ENCODE data around the gene FIGNL1.
"Not testable (repeated sequence)": the region's sequence is repeated elsewhere in the genome, so short reads cannot be mapped to it uniquely, and the experiment has no call there.

FIGNL1 gene

DNA sequence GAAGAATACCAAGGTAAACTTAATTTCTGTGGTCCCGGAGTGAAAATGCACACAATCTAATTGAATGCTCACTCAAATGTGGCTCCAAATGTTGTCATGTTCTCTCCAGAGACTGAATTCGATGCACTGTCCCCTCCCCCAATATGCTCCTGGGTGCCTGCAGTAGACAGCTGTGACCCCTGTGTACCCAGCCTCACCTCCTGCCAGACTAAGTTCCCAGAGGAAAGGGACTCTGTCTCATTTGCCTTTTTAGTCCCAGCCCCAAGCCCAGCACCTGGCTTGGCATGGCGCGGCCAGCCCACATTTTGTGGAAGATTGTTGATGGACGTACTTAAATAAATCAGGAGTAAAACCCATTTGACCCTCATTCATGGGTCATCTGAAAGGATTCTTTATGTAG, 21.8 kb upstream of the FIGNL1 start:
- no peak for DNase-seq (ENCODE audit: low read depth, low spot score)

DNA sequence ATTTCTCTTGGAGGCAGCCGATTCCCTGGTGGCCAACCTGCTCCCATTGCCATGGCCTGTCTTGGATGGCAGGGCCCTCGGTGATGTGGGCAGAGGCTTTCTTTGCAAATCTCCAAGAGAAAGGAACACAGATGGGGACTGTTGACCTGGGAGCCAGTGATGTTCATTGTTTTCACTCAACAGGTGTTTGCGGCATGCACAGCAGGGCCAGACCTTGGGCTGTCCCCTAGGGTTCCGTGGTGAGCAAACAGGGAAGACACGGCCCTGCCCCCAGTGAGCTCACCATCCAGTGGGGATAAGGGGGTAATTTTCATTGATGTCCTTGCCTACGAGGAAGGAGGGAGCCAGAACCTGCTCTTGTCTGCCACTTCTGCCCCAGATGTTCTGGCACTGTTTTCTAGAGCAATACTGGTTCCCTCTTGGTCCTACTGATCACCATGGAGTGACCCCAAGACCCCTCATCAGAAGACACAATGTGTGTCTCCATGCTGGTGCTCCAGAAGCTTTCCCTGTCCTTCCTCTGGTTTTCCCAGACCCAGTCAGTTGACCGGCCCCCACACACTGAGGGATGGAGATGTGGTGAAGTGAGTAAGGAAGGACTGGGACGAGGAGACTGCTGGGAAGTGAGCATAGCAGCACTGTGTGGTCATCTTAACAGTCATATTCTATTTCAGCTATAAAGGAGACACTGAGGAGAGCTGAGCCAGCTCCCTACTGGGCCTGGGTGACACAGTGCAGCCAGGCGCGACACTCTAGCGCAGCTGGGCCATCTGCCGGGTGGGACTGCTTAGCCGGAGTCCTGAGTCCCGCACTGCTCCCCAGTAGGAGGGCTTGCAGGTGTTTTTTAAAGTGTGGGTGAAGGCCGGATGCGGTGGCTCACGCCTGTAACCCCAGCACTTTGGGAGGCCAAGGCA, 20.4 kb upstream of the FIGNL1 start:
- no peak for DNase-seq (ENCODE audit: low read depth, low spot score)

DNA sequence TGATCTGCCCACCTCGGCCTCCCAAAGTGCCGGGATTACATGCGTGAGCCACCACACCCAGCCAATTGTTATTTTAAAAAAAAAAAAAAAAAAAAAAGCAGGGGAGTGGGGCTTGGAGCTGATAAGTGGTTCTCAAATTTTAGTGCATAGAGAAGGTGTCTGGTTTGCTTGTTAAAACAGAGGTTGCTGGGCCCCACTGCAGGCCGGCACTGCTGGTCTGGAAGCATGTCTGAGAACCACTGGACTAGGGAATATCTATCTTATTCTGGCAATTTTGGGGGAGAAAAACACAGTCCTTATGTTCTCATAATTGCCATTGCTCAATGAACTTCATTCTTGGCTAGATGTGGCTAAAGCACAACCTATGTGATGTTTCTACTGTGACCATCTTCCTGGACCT, 19.0 kb upstream of the FIGNL1 start:
- no peak for DNase-seq (ENCODE audit: low read depth, low spot score)

DNA sequence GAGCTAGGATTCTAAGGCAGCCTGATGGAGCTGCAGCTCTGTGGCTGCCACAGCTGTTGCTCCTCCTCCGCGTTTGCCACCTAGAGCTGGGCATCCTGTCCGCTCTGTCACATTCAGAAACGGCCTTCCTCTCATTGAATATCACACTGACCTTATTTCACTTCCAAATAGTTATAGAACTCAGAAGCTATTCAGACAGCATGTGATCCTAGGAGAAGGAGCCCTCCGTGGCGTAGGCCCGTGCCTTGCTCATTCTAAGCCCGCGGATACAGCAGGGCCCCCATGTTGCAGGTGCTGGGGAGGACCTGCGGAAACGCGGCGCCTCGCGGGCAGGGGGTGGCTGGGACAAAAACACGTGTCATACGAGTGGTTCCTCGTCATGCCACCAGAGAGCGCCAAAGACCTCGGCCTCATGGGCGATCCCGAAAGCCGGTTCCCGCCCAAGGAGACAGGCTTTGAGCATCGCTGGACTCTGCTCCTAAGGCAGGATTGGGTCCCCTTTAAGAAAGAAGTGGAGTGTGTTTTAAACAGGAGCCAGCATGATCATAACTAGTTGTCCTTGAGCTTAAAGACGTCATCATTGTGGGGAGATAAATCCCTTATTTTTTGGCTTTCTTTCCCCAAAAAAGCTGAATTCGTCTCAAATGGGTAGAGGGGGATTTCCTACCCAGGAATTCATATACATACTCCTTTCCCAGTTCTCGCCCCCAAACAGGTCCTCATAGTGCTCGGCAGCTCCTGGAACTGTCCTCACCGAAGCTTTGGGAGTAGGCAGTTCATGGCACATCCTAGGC, 17.9 kb upstream of the FIGNL1 start:
- peak; percentile 85 for DNase-seq (ENCODE audit: low read depth, low spot score)

DNA sequence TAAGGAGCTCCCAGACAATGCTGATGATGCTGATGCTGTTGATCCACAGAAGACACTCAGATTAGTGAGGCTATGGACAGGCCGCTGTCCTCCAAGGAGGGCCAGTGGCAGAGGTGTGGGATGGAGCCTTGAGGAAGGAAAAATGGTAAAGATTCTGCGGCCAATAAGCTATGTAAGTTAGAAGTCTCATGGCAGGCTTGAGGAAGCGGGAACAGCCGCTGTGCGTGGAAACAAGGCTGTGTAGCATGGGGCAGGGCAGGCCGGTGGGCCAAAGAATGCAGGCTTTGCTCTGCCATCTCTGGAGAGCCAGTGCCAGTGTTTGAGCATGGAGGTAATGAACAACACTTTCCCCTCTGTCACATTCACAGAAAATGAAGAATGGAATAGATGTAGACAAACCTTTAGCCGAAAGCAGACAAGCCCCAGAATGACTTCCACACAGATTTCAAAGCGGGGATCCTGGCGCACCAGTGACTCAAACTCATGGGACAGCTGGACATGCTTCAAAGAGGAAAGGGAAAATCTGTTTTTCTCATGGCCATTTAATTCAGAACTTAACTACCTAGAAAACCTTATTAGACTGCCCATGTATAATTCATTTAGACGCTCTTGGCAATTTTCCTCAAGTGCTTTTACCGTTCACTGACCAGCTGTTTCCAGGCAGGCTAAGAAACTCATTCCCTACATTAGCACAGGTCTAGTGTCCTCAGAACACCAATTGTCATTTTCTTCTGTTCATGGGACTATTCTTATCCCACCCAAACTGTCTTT, 16.9 kb upstream of the FIGNL1 start:
- DNase-seq (ENCODE audit: low read depth, low spot score), result peak; percentile 46

DNA sequence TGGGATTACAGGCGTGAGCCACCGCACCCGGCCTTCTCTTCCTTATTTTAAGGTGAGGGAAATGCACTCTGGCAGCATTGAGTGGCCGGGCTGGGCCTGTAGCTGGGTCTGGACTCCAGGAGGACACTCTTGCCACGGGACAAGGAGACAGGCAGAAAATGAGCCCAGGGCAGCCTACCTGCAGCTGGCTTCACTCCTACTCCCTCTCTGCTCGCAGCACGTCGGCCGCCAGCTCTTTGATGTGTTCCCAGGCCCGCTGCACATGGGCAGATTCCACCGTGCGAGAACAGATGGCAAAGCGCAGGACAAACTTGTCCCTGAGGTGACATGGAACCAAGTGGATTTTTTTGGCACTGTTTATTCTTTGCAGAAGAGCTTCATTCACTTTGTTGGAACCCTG, 12.9 kb upstream of the FIGNL1 start:
- no peak for DNase-seq (ENCODE audit: low read depth, low spot score)

DNA sequence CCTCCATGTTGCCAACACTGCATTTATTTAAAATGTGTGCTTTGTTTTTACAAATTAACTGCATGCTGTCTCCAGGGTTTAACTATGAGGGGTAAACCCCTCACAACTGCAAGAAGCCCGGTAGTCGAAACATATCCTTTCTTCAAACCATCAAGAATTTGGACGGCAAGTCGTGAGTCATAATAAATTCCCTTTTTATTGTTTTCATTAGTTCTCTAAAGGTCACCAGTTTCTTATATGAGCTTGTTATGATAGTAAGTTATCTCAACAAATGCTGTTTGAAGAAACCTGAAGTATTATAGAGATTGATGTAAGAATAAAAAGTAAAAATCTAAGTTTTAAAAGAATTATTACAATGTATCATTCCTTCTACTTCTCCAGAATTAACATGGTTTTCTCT, 12.2 kb upstream of the FIGNL1 start:
- no peak for DNase-seq (ENCODE audit: low read depth, low spot score)

DNA sequence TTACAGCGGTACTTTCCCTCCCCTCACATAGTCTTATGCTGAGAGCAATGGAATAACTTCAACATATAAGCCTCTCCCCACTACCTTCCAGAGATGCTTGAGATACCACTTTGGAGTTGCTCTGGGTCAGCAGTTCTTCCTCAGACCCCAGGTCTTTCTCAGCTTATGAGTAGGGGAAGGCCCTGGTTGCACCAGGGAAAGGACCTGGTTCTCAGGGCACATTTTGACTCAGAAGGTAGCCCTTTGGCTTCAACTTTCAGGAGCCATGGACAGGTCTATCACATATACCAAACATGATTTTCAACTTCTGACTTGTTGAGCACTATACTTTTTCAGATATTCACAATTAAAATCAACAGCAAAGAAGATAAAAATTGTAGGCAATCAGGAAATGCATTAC, 11.5 kb upstream of the FIGNL1 start:
- DNase-seq (ENCODE audit: low read depth, low spot score), result no peak

DNA sequence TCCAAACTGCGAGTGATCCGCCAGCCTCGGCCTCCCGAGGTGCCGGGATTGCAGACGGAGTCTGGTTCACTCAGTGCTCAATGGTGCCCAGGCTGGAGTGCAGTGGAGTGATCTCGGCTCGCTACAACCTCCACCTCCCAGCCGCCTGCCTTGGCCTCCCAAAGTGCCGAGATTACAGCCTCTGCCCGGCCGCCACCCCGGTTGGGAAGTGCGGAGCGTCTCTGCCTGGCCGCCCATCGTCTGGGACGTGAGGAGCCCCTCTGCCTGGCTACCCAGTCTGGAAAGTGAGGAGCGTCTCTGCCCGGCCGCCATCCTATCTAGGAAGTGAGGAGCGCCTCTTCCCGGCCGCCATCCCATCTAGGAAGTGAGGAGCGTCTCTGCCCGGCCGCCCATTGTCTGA, 9.0 kb upstream of the FIGNL1 start:
- not testable (repeated sequence) for DNase-seq (ENCODE audit: low read depth, low spot score)

DNA sequence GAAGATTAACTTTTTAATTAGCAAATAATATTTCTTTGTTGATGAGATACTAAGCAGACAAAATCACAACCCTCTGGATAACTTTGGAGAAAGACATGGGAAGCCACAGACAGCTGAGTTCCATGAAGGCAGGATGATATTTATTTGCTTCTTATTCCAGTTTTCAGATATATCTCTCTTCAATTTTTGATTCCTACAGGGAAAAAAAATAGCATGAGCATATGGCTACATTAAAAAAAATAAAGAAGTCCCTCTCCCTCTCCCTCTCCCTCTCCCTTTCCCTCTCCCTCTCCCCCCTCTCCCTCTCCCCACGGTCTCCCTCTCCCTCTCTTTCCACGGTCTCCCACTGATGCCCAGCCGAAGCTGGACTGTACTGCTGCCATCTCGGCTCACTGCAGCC, 8.5 kb upstream of the FIGNL1 start:
- DNase-seq (ENCODE audit: low read depth, low spot score), result not testable (repeated sequence)

DNA sequence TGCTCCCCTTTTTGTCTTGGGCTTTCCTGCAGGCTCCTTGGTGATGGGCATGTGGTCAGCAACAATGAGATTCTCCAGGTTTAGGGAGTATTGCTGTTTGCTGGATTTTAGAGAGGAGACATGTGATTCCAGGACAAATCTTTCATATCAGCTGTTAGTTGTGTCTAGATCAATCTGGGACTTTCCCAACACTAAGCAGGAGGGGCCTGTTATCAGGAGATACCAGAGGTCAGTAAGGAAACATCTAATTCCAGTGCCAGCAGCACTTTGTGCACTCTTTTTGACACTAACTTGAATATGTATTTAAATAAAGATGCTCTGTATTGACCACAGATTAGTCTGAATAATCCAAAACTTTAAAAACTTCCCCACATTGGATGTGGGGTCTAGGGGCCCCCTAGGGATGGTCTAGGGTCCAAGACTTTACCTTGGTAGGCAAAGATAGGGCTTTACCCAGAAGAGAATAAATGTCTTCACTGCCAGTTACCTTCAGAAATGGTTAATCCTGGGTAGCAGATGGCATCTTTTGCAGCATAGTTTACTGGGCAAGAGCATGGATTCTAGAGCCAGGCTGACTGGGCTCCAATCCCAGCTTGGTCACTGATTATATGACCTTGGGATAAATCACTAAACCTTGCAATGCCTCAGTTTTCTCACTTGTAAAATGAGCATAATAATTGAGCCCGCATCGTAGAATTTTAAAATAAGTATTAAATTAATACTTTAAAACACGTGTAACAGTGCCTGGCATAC, 6.4 kb upstream of the FIGNL1 start:
- DNase-seq (ENCODE audit: low read depth, low spot score), result no peak

DNA sequence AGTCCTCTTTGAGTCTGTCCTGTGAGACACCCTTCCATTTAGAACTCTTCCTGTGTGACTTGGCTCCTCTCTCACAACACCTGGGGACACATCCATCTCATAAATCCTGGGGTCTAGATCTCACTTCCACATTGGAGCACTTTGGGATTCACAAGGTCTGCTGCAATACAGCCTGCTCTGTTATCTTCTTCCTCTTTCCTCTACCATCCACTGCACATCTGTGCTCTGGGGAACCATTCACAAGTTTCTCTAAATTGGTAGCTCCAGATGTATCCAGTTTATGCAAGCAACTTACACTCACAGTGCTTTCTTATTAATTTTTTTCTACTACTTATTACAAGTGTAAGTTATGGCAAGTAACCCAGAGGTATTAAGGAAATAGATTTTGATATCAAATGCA, 5.5 kb upstream of the FIGNL1 start:
- DNase-seq (ENCODE audit: low read depth, low spot score), result no peak

DNA sequence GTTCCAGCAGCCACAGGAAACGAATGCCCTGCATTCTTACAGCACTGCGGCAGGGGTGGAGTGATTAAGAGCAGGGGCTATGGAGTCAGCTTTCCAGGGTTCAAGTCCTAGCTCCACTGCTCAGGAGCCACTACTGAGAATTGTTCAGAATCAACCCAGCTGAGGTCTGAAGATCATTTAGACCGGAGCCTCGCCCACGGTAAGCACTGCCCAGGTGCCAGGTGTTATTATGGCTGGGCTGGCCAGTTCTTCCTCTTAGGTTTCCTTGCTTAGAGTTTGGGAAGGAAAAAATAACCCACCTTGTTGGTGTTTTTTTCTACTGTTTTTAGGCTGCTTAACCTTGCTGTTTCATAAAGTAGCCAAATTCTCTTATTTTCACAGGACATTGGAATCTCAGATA, 4.8 kb upstream of the FIGNL1 start:
- no peak for DNase-seq (ENCODE audit: low read depth, low spot score)

DNA sequence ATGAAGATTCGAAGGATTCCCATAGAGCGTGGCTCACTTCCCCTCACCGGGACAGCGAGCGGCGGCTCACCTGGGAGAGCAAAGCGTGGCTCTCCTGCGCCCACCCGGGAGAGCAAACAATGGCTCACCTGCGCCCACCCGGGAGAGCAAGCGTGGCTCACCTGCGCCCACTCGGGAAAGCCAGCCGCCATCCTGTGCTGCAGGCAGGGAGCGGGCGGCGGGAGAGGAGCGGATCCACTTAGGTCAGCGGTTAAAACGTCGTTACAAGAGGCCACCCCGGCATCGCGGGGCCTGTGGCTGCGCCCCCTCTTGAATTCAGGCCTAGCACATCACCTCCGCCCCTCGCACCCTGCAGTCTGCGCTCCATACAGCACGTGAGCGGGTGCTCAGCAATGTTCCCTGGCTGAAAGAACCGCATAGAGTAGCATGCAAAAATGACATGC, 461 bp upstream of the FIGNL1 start:
- DNase-seq (ENCODE audit: low read depth, low spot score), result peak; percentile 14

DNA sequence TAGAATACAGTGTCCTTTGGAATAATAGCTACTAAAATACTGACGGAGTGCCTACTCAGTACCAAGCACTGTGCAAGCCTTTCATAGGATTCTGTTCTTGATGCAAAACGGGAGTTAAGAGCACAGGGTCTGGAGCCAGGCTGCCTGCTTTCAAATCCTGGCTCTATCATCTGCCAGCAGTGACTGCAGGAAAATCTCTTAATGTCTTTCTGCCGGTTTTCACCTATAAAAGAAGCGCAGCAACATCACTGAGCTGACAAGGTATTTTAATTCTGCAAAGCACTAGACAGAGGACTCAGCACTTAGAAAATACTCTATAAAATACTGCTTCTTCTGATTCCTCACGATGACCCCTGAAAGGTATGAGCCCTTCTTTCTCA, 659 bp downstream of the FIGNL1 start:
- no peak for DNase-seq (ENCODE audit: low read depth, low spot score)

DNA sequence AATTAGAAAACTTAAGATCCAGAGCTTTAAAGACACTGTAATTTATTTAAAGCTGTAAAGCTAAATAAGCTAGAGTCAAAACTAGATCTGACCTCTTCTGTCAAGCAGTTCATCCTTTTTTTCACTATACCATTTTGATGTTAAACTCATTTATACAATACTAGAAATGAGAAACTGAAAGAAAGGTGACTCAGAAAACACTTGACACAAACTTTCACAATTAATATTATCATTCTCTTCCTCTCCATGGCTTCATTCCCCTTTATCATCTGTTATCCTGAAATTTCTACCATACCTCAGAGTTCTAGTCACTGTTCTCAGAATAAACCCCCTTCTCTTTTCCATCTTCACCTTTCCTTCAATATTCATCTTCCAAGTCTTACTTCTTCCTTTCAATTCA, 1.3 kb downstream of the FIGNL1 start:
- DNase-seq (ENCODE audit: low read depth, low spot score), result no peak

DNA sequence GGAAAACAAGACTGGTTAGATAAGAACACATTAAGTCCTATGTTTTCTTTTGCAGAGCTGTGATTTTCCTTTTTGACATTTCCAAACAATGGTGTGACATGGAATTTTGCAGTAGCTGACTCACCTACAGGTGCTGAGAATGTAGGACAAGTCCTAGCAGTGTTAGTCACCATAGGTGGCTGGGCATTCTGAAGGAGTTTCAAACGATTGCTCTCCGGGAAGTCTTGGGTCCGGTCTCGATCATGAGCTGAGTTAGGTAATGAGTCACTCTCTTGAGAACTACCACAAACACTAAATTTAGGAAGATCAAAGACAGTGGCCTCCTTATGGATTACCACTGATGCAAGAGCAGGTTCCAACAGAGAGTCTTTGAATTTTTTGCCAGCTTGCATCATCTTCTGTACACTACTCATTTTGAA, 3.6 kb downstream of the FIGNL1 start:
- DNase-seq (ENCODE audit: low read depth, low spot score), result peak; percentile 89

DNA sequence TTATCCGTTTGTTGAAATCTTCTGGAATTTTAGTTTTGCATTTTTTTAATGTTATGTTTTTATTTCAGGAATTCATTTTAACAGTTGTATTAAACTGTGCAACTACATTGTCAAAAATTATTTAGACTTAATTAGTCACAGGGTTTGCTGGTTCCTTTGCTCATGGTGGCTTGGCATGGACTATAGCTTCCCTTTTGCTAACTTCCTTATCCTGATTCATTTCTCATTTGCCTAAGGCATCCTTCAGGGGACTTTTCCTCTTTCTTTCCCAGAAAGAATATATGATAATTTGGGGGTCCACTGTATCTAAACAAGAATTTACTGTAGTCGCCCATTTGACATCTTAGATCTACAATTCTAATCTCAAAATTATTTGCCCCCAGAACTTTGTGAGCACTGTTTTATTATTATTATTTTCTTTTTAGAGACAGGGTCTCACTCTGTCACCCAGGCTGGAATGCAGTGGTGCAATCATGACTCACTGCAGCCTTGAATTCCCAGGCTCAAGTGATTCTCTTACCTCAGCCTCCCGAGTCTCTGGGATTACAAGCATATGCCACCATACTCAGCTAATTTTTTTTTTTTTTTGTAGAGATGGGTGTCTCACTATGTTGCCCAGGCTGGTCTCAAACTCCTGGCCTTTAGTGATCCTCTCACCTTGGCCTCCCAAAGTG, 13.9 kb downstream of the FIGNL1 start:
- DNase-seq (ENCODE audit: low read depth, low spot score), result peak; percentile 68

DNA sequence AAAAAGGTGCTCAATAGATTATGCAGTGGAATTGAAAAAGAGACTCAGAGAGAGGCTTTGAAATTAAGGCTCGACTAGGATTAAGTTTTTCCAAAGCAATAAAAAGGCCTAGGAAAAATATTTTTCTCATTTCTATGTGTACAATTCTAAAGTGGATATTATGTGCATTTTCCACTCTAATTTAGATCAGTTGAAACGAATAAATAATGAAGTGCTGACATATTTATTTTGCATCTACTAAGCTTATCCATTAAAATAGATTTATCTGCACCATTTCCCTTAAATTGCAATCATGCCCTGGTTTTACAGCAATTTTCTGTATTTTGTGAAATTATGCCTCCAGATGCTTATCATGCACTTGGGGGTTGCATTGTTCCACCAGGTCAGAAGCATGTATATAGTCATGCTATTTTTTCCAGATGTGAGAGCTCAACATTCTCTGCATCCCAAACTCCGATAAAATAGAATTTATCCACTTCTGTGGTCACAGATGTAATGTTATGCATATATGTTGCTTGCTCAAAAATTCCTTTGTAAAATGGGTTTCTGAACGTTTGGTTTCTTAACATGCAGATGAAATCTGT, 18.3 kb downstream of the FIGNL1 start:
- DNase-seq (ENCODE audit: low read depth, low spot score), result no peak

DNA sequence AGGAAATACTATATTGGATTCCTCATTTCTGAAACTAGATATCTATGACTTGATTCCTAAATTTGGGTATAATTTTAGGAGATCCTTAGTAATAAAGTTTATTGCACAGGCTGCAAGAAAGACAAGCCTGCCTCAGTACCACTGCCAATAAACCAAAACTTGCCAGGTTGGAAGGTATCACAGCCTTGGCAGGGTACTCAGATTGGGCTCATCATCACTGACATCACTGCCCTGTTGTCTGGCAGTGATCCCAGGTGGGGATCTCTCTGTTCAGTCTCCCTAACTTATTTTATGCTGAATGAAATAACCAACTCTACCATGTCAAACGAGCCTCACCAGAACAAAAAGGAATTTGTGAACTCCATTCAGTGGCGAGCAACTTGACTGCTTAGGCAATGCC, 18.8 kb downstream of the FIGNL1 start:
- DNase-seq (ENCODE audit: low read depth, low spot score), result no peak
